Skin of body (tissue), 2 donors: ENCODE measurements around the gene OTUD3. TPM values are rescaled to one million over a fixed set of nuclear protein-coding genes. Genes with fewer than 3 reads are reported as not detected.
"Not testable (repeated sequence)": the region's sequence is repeated elsewhere in the genome, so short reads cannot be mapped to it uniquely, and the experiment has no call there.

Experiments used
- DNase-seq: peaks from one replicate; lab custom pipeline; 2025; lab: John Stamatoyannopoulos, UW
- total RNA-seq: library from RNA; depleted of rRNA; stranded (reverse); fragments of >200 nt; gene quantifications from one replicate; pipeline ENCODE4 v1.2.3, GENCODE V29; 2014

OTUD3 gene
- total RNA-seq = 11.5 TPM

DNA sequence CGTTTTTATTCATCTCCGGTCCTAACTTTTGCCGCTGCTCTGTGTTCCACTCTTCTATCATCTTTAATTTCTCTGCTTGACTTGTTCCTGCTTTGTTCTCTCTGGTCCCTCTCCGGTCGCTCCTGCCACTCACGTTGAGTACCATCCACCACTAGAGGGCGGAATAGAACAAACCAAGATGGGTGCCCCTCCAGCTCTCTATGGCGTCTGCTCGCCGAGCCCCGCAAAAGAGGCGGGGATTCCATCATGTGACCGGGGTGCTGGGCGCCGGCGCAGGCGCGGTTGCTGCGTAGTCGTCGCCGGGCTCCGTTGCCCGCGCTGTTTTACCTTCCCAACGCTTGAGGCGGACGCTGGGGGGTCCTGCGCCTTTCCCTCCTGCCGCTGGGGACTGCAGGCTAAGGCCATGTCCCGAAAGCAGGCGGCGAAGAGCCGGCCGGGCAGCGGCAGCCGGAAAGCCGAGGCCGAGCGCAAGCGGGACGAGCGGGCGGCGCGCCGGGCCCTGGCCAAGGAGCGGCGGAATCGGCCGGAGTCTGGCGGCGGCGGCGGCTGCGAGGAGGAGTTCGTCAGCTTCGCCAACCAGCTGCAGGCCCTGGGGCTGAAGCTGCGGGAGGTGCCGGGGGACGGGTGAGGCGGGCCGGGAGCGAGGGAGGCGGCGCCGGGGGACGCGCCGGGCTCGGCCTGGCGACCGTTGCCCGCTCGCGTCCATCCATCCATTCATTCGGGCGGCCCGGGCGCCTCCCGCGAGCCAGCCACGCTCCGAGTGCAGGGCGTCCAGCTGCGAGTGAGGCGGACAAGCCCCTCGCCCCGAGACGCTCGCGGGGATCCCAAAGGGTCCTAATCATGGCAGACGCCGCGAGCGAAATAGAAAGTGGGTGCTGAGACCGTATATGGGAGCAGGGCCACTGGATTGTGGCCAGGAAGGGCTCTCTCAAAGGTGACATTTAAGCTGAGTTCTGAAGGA lies at the start of gene OTUD3:
OTUD3 (plus strand) TSS at position 285 of the 961 bp plus-strand sequence; CDS start at position 404, 119 bp downstream.
- DNase-seq = peak; percentile 95

DNA sequence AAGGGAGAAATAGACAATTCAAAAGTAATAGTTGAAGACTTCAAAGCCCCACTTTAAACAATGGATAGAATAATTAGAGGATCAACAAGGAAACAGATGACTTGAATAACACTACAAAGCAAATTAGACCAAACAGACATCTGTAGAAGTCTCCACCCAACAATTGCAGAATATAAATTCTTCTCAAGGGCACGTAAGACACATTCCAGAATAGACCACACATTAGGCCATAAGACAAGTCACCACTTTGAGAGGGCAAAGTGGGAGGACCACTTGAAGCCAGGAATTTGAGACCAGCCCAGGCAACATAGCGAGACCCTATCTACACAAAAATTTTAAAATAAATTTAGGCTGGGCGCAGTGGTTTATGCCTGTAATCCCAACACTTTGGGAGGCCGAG lies 46.6 kb upstream of the OTUD3 start:
- peak; percentile 17 for DNase-seq

DNA sequence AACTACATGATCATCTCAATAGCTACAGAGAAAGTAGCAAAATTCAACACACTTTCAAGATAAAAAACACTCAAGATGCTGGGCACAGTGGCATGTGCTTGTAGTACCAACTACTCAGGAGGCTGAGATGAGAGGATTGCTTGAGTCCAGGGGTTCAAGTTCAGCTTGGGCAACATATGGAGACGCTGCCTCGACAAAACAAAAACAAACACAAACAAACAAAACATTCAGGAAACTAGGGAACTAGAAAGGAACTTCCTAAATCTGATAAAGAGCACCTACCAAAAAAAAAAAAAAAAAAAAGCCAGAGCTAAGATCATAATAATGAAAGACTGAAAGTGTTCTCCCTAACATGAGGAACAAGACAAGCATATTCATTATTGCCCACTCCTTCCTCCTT lies 44.3 kb upstream of the OTUD3 start:
- DNase-seq = no peak

GRCh38 chr1:19840228-19840627 lies 42.0 kb upstream of the OTUD3 start:
- DNase-seq = no peak

- peak; percentile 9 for DNase-seq
Observed at GRCh38 chr1:19844731-19845495, 37.3 kb upstream of the OTUD3 start.

- no peak for DNase-seq
Observed at GRCh38 chr1:19845555-19845954, 36.6 kb upstream of the OTUD3 start.

DNA sequence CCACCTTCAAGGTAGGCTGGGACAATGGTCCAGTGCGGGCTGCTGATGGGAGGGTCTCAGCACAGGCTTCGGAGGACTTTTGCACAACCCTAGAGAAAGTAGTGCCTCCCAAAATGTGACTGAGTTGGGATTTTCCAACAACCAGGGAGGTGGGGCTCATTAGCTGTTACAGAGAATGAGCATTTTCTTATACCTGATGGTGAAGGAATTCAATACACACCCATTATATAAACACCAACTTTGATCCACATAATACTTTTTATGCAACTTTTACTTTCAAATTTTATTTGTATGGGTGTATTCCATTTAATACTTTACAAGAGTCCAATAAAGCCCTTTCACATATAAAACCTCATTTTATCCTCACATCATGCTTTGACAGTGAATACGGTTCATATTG lies 35.9 kb upstream of the OTUD3 start:
- no peak for DNase-seq

DNA sequence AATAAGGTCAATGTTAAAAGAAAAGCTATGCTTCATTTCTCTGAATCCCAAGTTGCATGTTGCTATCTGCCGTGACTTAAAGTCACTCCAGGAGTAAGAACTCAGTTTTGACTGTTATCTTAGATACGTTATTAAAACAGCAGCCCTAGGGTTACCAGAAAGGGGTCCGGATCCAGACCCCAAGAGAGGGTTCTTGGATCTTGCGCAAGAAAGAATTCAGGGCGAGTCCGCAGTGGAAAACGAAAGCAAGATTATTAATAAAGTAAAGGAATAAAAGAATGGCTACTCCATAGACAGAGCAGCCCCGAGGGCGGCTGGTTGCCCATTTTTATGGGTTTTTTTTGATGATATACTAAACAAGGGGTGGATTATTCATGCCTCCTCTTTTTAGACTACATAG lies 34.9 kb upstream of the OTUD3 start:
- not testable (repeated sequence) for DNase-seq

GRCh38 chr1:19849307-19849706 lies 32.9 kb upstream of the OTUD3 start:
- not testable (repeated sequence) for DNase-seq

DNA sequence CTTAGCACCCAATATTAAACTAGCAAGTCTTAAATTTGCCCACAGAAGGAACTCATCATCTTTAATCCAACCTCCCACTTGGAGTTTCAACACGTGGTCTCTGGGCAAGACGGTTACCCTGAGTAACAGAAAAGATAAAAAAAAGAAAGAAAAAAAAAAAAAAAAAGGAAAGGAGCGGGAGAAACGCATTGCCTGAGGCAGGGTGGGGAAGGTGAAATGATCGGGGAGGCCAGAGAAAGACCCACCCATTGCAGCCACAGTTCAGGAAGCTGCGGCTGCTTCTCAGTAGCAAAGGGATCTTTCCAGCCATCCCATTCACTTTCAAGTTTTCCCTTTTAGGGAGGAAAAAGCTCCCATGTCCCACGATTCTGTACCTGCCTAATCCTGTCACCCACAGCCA lies 32.0 kb upstream of the OTUD3 start:
- DNase-seq = no peak

DNA sequence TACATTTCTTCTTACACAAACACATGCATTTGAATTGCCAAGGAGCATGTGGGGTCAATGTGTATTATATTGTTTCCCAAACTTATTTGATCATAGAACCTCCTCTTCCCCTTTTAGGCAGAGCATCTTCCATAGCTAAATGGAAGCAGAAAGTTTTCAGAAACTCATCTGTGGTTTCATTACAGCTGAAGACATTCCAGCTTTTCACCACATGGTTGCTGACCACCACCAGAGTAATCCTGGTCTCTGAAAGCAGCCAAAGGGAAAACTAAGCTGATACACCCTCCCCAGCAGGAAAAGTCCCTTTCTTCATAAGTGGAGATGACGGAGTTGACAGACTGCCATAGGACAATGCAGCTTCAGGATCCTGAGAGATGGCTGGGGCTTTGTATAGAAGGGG lies 30.2 kb upstream of the OTUD3 start:
- peak; percentile 0 for DNase-seq

- DNase-seq = no peak
Observed at GRCh38 chr1:19854866-19855265, 27.3 kb upstream of the OTUD3 start.

GRCh38 chr1:19858893-19859292 lies 23.3 kb upstream of the OTUD3 start:
- DNase-seq = no peak

DNA sequence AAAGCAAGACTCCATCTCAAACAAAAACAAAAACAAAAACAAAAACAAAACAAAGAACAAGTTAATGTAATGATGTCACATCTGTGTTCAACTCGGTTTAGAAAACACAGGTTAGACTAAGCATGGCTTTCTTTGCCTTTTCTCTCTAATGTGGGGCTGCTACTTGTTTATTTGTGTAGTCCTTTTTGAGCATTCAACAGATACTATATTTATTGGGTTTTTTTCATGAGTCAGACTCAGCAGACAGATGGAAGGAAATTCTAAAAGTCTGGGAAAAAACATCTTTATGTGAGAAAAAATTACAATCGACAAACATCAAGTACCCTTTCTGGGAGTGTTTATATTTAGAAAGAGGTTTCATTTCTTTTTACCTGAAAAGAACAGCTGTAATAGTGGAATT lies 22.3 kb upstream of the OTUD3 start:
- DNase-seq = no peak

GRCh38 chr1:19860418-19860817 lies 21.8 kb upstream of the OTUD3 start:
- DNase-seq = no peak

DNA sequence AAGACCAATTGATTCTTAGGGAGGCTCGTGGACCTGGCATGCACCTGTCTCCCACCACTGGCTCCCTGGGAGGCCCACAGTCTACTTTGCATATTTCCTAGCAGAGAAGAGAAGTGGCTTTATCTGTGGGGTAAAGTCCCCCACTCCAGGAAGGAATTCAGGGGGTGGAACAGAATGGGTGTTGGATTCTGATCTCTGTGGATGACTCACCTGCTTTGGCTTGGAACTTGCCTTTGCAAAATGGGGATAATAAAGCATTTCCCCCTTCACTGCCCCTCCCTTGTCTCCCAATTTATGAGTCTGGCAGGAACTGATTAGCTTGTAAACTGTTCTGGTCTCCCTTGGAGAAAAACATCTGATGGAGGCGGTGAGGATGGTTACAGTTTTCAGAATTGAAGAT lies 21.2 kb upstream of the OTUD3 start:
- DNase-seq = no peak

- no peak for DNase-seq
Observed at GRCh38 chr1:19861842-19862530, 20.2 kb upstream of the OTUD3 start.

DNA sequence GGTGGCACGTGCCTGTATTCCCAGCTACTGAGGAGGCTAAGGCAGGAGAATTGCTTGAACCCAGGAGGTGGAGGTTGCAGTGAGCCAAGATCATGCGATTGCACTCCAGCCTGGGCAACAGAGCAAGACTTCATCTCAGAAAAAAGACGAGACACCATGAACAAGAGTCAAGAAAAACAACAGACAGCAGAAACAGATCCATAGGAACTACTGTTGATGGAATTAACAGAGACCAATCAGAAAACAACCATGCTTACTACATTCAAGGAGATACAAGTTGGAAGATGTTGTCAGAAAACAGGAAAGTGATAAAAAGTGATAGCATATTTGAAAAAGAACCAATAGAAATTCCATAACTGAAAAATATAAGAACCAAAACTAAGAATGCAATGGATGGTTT lies 19.3 kb upstream of the OTUD3 start:
- DNase-seq = no peak

DNA sequence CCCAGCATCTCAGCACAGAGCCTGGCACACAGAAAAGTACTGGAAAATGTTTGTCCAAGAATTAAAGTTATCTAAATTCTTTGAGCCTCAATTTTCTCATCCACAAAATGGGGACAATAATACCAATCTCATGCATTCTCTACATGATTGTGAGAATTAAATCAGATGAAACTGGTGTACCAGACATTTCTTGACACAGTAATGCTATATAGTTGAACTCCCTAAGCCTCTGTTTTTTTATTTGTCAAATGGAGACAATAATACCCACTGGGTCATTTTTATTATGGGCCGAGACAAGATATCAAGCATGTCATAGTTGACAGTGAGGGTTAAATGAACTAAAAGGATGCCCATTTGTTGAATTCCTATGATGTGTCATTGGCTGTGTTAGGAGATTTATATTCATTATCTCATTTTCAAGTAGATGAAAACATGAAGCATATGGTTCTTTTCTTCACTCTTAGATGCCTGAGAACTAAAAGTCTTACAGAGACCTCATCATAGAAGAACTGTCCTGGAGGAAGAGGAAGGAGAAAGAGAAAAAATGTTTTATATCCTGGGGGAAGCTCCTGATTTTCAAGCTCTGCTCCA lies 17.5 kb upstream of the OTUD3 start:
- no peak for DNase-seq

GRCh38 chr1:19866029-19866428 lies 16.2 kb upstream of the OTUD3 start:
- DNase-seq = no peak

DNA sequence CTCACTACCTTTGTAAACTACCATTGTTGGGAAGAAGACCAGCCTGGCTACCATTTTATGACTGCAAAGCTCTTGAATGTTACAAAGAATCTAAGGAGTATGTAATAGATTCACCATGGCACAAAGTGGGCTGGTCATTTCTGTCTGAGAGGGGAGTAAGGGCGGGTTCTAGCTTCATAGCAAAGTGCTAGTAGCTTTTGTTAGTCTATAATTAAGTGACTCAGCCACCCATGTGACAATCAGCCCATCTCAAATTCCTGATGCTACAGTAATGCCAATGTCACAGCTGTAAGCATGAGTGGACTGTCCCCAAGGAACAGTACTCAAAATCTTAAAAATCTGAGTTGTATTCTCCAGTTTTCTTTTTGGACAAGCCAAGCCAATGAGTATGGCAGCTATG lies 15.4 kb upstream of the OTUD3 start:
- no peak for DNase-seq
